ENCODE measurements around the gene CAPG. TPM values are rescaled to one million over a fixed set of nuclear protein-coding genes. Genes with fewer than 3 reads are reported as not detected.
A peak's percentile ranks its signal among the peaks of the same experiment; 100 is the strongest.

CAPG gene
- total and polyA plus RNA-seq, 2 donors from 2014 or later = 361 to 377 TPM

DNA sequence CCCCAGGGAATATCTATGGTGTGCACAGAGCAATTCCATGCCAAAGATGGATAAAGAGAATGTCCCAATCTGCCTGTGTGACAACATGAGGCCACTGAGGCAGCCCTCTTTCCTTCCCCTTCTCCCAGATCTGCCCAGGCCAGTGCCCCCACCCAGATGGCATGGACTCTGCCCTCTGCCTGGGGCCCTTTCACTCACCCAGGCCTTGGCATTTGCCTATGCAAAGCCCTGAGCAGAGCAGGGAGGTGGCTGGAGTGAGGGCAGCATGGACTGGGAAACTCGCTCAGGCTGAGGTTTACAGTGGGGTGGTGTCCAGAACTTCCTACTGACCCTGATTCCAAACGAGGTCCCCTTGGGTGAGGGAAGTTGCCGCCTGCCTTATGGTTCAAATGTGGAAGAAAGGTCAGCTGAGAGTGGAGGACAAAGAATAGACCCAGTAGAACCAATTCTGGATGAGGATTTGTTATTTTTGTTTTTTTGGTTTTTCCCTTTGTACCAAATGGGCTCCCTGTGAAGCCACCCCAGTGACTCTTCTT is 17.2 kb upstream of the CAPG start:
- Histone ChIP-seq H3K27me3 (ENCODE audit: control insufficient read depth, insufficient read depth, low read length) (no peaks in the 10 kb centered on the region), H3K4me1 (ENCODE audit: control insufficient read depth in 2 of 3, insufficient read depth in 2 of 3, low read depth in 1 of 3, low read length in 3 of 3) (peaks cover 0 to 5% (median 0%) of the 10 kb centered on the region in 3 donors), H3K27ac (ENCODE audit: low read depth in 2 of 2, low read length in 2 of 2) (no peak overlapping the region), H3K4me3 (ENCODE audit: low read length in 3 of 3) (no peak overlapping the region), H3K9me3 (ENCODE audit: control insufficient read depth in 2 of 3, insufficient read depth in 1 of 3, low read length in 3 of 3) (no peaks in the 10 kb centered on the region), H3K36me3 (ENCODE audit: control insufficient read depth in 2 of 3, insufficient read depth in 3 of 3, low read length in 3 of 3) (no peaks in the 10 kb centered on the region), H3K9ac (ENCODE audit: low read length in 3 of 3) (peak overlapping the region in 1 of 3 donors; percentile 15)
- no peak for FAIRE-seq
- TF ChIP-seq, protein P1, sequence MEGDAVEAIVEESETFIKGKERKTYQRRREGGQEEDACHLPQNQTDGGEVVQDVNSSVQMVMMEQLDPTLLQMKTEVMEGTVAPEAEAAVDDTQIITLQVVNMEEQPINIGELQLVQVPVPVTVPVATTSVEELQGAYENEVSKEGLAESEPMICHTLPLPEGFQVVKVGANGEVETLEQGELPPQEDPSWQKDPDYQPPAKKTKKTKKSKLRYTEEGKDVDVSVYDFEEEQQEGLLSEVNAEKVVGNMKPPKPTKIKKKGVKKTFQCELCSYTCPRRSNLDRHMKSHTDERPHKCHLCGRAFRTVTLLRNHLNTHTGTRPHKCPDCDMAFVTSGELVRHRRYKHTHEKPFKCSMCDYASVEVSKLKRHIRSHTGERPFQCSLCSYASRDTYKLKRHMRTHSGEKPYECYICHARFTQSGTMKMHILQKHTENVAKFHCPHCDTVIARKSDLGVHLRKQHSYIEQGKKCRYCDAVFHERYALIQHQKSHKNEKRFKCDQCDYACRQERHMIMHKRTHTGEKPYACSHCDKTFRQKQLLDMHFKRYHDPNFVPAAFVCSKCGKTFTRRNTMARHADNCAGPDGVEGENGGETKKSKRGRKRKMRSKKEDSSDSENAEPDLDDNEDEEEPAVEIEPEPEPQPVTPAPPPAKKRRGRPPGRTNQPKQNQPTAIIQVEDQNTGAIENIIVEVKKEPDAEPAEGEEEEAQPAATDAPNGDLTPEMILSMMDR (IDR thresholded peaks at IDR 0.05; ENCODE audit: borderline replicate concordance, extremely low read depth, insufficient read depth) = no peak
- no peak for DNase-seq
- intact Hi-C loops (cut with DNase I) = no loop called here

GRCh38 chr2:85425588-85425987 is 15.4 kb upstream of the CAPG start:
- no peak overlapping the region for H3K9ac ChIP-seq (ENCODE audit: low read length in 3 of 3)
- DNase-seq (no peak), FAIRE-seq (no peak)
- H3K9me3 ChIP-seq (ENCODE audit: control insufficient read depth in 2 of 3, insufficient read depth in 1 of 3, low read length in 3 of 3) = no peaks in the 10 kb centered on the region
- TF ChIP-seq, protein P1 (IDR thresholded peaks at IDR 0.05; ENCODE audit: borderline replicate concordance, extremely low read depth, insufficient read depth) = no peak
- no peaks in the 10 kb centered on the region for H3K27me3 ChIP-seq (ENCODE audit: control insufficient read depth, insufficient read depth, low read length)
- intact Hi-C loops (cut with DNase I) = no loop called here
- H3K27ac ChIP-seq (ENCODE audit: low read depth in 2 of 2, low read length in 2 of 2) = no peak overlapping the region
- H3K4me1 ChIP-seq (ENCODE audit: control insufficient read depth in 2 of 3, insufficient read depth in 2 of 3, low read depth in 1 of 3, low read length in 3 of 3) = peaks cover 0 to 15% (median 5%) of the 10 kb centered on the region in 3 donors
- no peaks in the 10 kb centered on the region for H3K36me3 ChIP-seq (ENCODE audit: control insufficient read depth in 2 of 3, insufficient read depth in 3 of 3, low read length in 3 of 3)
- no peak overlapping the region for H3K4me3 ChIP-seq (ENCODE audit: low read length in 3 of 3)

GRCh38 chr2:85423525-85423924 is 13.4 kb upstream of the CAPG start:
- TF ChIP-seq, protein P1 (IDR thresholded peaks at IDR 0.05; ENCODE audit: borderline replicate concordance, extremely low read depth, insufficient read depth) = no peak
- H3K27ac ChIP-seq (ENCODE audit: low read depth in 2 of 2, low read length in 2 of 2) = no peak overlapping the region
- H3K9ac ChIP-seq (ENCODE audit: low read length in 3 of 3) = no peak overlapping the region
- intact Hi-C loops (cut with DNase I) = loop anchor here (5.0 kb wide), 1 partner anchor 129 kb away; no protein-coding TSS in a partner anchor
- peaks cover 0 to 27% (median 13%) of the 10 kb centered on the region in 3 donors for H3K4me1 ChIP-seq (ENCODE audit: control insufficient read depth in 2 of 3, insufficient read depth in 2 of 3, low read depth in 1 of 3, low read length in 3 of 3)
- no peaks in the 10 kb centered on the region for H3K36me3 ChIP-seq (ENCODE audit: control insufficient read depth in 2 of 3, insufficient read depth in 3 of 3, low read length in 3 of 3)
- H3K4me3 ChIP-seq (ENCODE audit: low read length in 3 of 3) = no peak overlapping the region
- DNase-seq = peak in 2 of 5 donors; percentile 31 to 69
- no peak for FAIRE-seq
- no peaks in the 10 kb centered on the region for H3K9me3 ChIP-seq (ENCODE audit: control insufficient read depth in 2 of 3, insufficient read depth in 1 of 3, low read length in 3 of 3)
- no peaks in the 10 kb centered on the region for H3K27me3 ChIP-seq (ENCODE audit: control insufficient read depth, insufficient read depth, low read length)

- H3K27ac ChIP-seq (ENCODE audit: low read depth in 2 of 2, low read length in 2 of 2) = no peak overlapping the region
- H3K27me3 ChIP-seq (ENCODE audit: control insufficient read depth, insufficient read depth, low read length) = no peaks in the 10 kb centered on the region
- TF ChIP-seq, protein P1 (IDR thresholded peaks at IDR 0.05; ENCODE audit: borderline replicate concordance, extremely low read depth, insufficient read depth) = no peak
- no peak overlapping the region for H3K4me3 ChIP-seq (ENCODE audit: low read length in 3 of 3)
- no peaks in the 10 kb centered on the region for H3K9me3 ChIP-seq (ENCODE audit: control insufficient read depth in 2 of 3, insufficient read depth in 1 of 3, low read length in 3 of 3)
- no peak for DNase-seq
- H3K9ac ChIP-seq (ENCODE audit: low read length in 3 of 3) = no peak overlapping the region
- intact Hi-C loops (cut with DNase I) = loop anchor here (5.0 kb wide), 1 partner anchor 130 kb away; no protein-coding TSS in a partner anchor
- H3K36me3 ChIP-seq (ENCODE audit: control insufficient read depth in 2 of 3, insufficient read depth in 3 of 3, low read length in 3 of 3) = no peaks in the 10 kb centered on the region
- H3K4me1 ChIP-seq (ENCODE audit: control insufficient read depth in 2 of 3, insufficient read depth in 2 of 3, low read depth in 1 of 3, low read length in 3 of 3) = peaks cover 0 to 24% (median 15%) of the 10 kb centered on the region in 3 donors
- no peak for FAIRE-seq
Measured at GRCh38 chr2:85422072-85422457, 11.9 kb upstream of the CAPG start.
